HepG2 (cell line): ENCODE data around the gene NT5C3B. TPM values are rescaled to one million over a fixed set of nuclear protein-coding genes. Genes with fewer than 3 reads are reported as not detected.

Experiments
- BHLHE40 ChIP-seq: IDR thresholded peaks from 2 replicates; pipeline ENCODE4 v1.6.1; 2011; ENCODE audit warnings: low read length, improper control_type of control experiment
- BORCS8-MEF2B ChIP-seq: sonication (generic); formaldehyde crosslinking; IDR thresholded peaks from 2 replicates; pipeline ENCODE4 v1.8.0; 2022; ENCODE audit warnings: mild to moderate bottlenecking, missing genetic modification reagents
- FOXA3 ChIP-seq: IDR thresholded peaks from 2 replicates; pipeline ENCODE4 v1.6.1; 2016; ENCODE audit warnings: missing genetic modification reagents, missing compliant biosample characterization
- GPN1 ChIP-seq: sonication (generic); formaldehyde crosslinking; IDR thresholded peaks from 2 replicates; pipeline ENCODE4 v1.5.1; 2020; ENCODE audit warnings: missing genetic modification reagents, borderline replicate concordance
- HDAC1 ChIP-seq: sonication (generic); formaldehyde crosslinking; IDR thresholded peaks from 2 replicates; pipeline ENCODE4 v1.5.1; 2020; ENCODE audit warnings: mild to moderate bottlenecking, missing genetic modification reagents
- JUND ChIP-seq: sonication (generic); formaldehyde crosslinking; IDR thresholded peaks from 2 replicates; pipeline ENCODE4 v1.8.0; 2022; ENCODE audit warnings: mild to moderate bottlenecking, missing genetic modification reagents
- LBX2 ChIP-seq: sonication (generic); formaldehyde crosslinking; IDR thresholded peaks from 2 replicates; pipeline ENCODE4 v1.5.0; 2020; ENCODE audit warnings: missing genetic modification reagents, mild to moderate bottlenecking, borderline replicate concordance
- PHB2 ChIP-seq: fragments of 450-650 bp; IDR thresholded peaks from 2 replicates; pipeline ENCODE4 v1.6.1; 2018; ENCODE audit not compliant: partially characterized antibody
- PHF8 ChIP-seq: sonication (generic); formaldehyde crosslinking; IDR thresholded peaks from 2 replicates; pipeline ENCODE4 v1.5.0; 2020; ENCODE audit warnings: missing genetic modification reagents
- PITX1 ChIP-seq: sonication (generic); formaldehyde crosslinking; IDR thresholded peaks from 2 replicates; pipeline ENCODE4 v1.5.1; 2020; ENCODE audit warnings: mild to moderate bottlenecking, missing genetic modification reagents
- REST ChIP-seq, 2 experiments: IDR thresholded peaks; 2 replicates each; pipeline ENCODE4 v1.6.1; 2011 to 2012; ENCODE audit warnings: low read length in 2 of 2, borderline replicate concordance in 1 of 2, low read depth in 1 of 2, mild to moderate bottlenecking in 1 of 2, moderate library complexity in 1 of 2
- RFX1 ChIP-seq: fragments of 450-650 bp; IDR thresholded peaks from 2 replicates; pipeline ENCODE4 v1.6.1; 2017
- SAFB2 ChIP-seq: sonication (generic); formaldehyde crosslinking; IDR thresholded peaks from 2 replicates; pipeline ENCODE4 v1.5.1; 2020; ENCODE audit warnings: missing genetic modification reagents, low read depth, mild to moderate bottlenecking, borderline replicate concordance
- ZFAT ChIP-seq: sonication (generic); formaldehyde crosslinking; conservative IDR thresholded peaks from 2 replicates; pipeline ENCODE4 v1.8.1; 2023; ENCODE audit warnings: missing genetic modification reagents, inconsistent platforms
- ZFP37 ChIP-seq: sonication (generic); formaldehyde crosslinking; IDR thresholded peaks from 2 replicates; pipeline ENCODE4 v1.4.0; 2020; ENCODE audit warnings: missing genetic modification reagents, borderline replicate concordance
- ZFP82 ChIP-seq: sonication (generic); formaldehyde crosslinking; IDR thresholded peaks from 2 replicates; pipeline ENCODE4 v1.5.1; 2020; ENCODE audit warnings: mild to moderate bottlenecking, missing genetic modification reagents, borderline replicate concordance
- ZKSCAN1 ChIP-seq: fragments of 150-350 bp; IDR thresholded peaks from 2 replicates; pipeline ENCODE4 v1.6.1; 2014; ENCODE audit warnings: low read length
- ZNF296 ChIP-seq: sonication (generic); formaldehyde crosslinking; conservative IDR thresholded peaks from 2 replicates; pipeline ENCODE4 v1.5.0; 2020; ENCODE audit warnings: mild to moderate bottlenecking, missing genetic modification reagents
- ZNF367 ChIP-seq: sonication (generic); formaldehyde crosslinking; IDR thresholded peaks from 2 replicates; pipeline ENCODE4 v1.4.0; 2020; ENCODE audit warnings: missing genetic modification reagents, borderline replicate concordance
- ZNF547 ChIP-seq: sonication (generic); formaldehyde crosslinking; IDR thresholded peaks from 2 replicates; pipeline ENCODE4 v1.5.1; 2020; ENCODE audit warnings: mild to moderate bottlenecking, missing genetic modification reagents
- polyA plus RNA-seq, 8 experiments: library from polyadenylated mRNA; depleted of rRNA in 3 of 8; stranded (reverse) in 7 of 8; unstranded in 1 of 8; fragments of >200 nt; fragmentation: Illumina TruSeq in 4 of 8; extraction: Trizol in 4 of 8; gene quantifications; 2 replicates each; pipeline versions ENCODE4 v1.2.1 to v1.2.3, GENCODE V29; 2011 to 2016; ENCODE audit warnings: low read depth in 4 of 8, missing spikeins in 1 of 8, mixed read lengths in 1 of 8; ENCODE audit not compliant: insufficient read depth in 1 of 8
- total RNA-seq, 5 experiments: library from RNA; depleted of rRNA; stranded (reverse); fragments of >200 nt; fragmentation: Illumina TruSeq; extraction: Trizol; gene quantifications; 2 replicates each; pipeline ENCODE4 v1.2.3, GENCODE V29; 2016; ENCODE audit warnings: low read depth in 1 of 5
- TF ChIP-seq, protein P1 (sequence below): sonication (generic); formaldehyde crosslinking; IDR thresholded peaks from 2 replicates; pipeline ENCODE4 v1.9.0; 2021; ENCODE audit warnings: missing genetic modification reagents, mild to moderate bottlenecking, borderline replicate concordance
- TF ChIP-seq, protein P2 (sequence below): IDR thresholded peaks from 2 replicates; pipeline ENCODE4 v1.6.1; 2018; ENCODE audit warnings: missing genetic modification reagents, mild to moderate bottlenecking, missing compliant biosample characterization
- TF ChIP-seq, protein P3 (sequence below): IDR thresholded peaks from 2 replicates; pipeline ENCODE4 v1.6.1; 2018; ENCODE audit warnings: missing genetic modification reagents

Gene NT5C3B
- total and polyA plus RNA-seq, 2 of the 13 experiments (the other 11 are each of a cell fraction or from before 2014, with no cell fraction given), result 104 to 126 TPM

- TF ChIP-seq HDAC1 (CRISPR knock-in tag) (peak; percentile 91), ZFP82 (no peak; the same call in 1 of the 2 replicates), BHLHE40 (no peak; the same call in 1 of the 2 replicates), ZNF547 (CRISPR knock-in tag) (peak; percentile 92), SAFB2 (CRISPR knock-in tag) (no peak), RFX1 (no peak), REST (IDR thresholded peaks at IDR 0.05; ENCODE audit: borderline replicate concordance in 1 of 2, low read depth in 1 of 2, low read length in 2 of 2) (no peak), PHB2 (no peak), BORCS8-MEF2B (CRISPR knock-in tag) (peak; percentile 89), ZNF367 (CRISPR knock-in tag) (no peak), ZKSCAN1 (no peak), JUND (CRISPR knock-in tag) (0 out of 2 replicates have a peak, but pooled peaks have one; percentile 28), FOXA3 (CRISPR knock-in tag) (peak; percentile 31; the same call in 1 of the 2 replicates), LBX2 (no peak), PITX1 (peak; percentile 31), ZNF296 (CRISPR knock-in tag) (peak; percentile 56; the same call in 1 of the 2 replicates), GPN1 (CRISPR knock-in tag) (no peak; the same call in 1 of the 2 replicates), ZFAT (CRISPR knock-in tag) (no peak), PHF8 (CRISPR knock-in tag) (peak; percentile 64), ZFP37 (CRISPR knock-in tag) (peak; percentile 53; the same call in 1 of the 2 replicates)
- TF ChIP-seq, protein P1, sequence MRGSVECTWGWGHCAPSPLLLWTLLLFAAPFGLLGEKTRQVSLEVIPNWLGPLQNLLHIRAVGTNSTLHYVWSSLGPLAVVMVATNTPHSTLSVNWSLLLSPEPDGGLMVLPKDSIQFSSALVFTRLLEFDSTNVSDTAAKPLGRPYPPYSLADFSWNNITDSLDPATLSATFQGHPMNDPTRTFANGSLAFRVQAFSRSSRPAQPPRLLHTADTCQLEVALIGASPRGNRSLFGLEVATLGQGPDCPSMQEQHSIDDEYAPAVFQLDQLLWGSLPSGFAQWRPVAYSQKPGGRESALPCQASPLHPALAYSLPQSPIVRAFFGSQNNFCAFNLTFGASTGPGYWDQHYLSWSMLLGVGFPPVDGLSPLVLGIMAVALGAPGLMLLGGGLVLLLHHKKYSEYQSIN (CRISPR knock-in tag), result no peak
- TF ChIP-seq, protein P2, sequence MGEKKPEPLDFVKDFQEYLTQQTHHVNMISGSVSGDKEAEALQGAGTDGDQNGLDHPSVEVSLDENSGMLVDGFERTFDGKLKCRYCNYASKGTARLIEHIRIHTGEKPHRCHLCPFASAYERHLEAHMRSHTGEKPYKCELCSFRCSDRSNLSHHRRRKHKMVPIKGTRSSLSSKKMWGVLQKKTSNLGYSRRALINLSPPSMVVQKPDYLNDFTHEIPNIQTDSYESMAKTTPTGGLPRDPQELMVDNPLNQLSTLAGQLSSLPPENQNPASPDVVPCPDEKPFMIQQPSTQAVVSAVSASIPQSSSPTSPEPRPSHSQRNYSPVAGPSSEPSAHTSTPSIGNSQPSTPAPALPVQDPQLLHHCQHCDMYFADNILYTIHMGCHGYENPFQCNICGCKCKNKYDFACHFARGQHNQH (CRISPR knock-in tag), result peak; percentile 64; the same call in 1 of the 2 replicates
- TF ChIP-seq, protein P3, sequence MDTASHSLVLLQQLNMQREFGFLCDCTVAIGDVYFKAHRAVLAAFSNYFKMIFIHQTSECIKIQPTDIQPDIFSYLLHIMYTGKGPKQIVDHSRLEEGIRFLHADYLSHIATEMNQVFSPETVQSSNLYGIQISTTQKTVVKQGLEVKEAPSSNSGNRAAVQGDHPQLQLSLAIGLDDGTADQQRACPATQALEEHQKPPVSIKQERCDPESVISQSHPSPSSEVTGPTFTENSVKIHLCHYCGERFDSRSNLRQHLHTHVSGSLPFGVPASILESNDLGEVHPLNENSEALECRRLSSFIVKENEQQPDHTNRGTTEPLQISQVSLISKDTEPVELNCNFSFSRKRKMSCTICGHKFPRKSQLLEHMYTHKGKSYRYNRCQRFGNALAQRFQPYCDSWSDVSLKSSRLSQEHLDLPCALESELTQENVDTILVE, result no peak
Measured at GRCh38 chr17:41786227-41787020, 49.6 kb downstream of the NT5C3B start, which contains the start of gene JUP (continued).
